ENCODE data around the gene POU2AF3.

GRCh38 chr11:111357150-111358037 is 59.0 kb downstream of the POU2AF3 start:
- TF ChIP-seq CTCF (IDR thresholded peaks at IDR 0.05) (no peak), POLR2A (IDR thresholded peaks at IDR 0.05) (no peak)
